Measurements from ENCODE around the gene PRDM5. TPM values are rescaled to one million over a fixed set of nuclear protein-coding genes. Genes with fewer than 3 reads are reported as not detected.

Gene PRDM5
- total and polyA plus RNA-seq, 2 donors from 2014 or later = 2.6 to 9.1 TPM

DNA sequence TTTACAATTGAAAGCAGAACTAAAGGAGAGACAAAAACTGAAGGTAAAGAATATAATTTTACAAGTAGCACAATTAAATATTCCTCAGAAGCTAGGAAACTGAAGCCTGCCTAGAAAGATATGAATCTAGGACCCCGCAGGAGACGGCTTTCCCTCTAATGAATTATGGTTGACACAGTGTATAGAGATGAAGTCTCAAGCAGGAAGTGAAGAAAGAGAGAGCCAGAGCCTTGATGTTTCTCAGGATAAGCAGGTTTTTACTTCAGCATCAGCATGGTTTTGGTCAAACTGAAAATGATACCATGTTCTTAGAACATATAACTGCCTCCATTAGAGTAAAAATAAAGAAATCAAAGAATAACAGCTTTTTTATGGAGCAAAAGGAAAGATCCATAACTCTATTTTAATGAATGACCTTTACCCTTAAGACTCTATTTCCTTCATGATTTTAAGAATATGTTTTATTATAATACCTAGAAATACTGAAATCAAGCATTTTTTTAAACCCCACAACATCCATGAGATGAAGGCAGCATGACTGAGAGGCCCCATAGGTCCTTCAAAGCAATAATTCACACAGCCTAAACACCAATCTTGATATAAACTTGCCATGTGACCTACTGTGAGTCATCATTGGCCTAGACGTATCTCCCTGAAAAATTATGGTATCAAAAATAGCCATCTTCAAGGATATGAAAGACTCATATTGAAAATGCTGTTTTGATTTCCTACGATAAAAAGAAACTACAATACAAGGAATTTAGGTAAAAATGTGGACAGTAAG lies 193.4 kb downstream of the PRDM5 start:
- intact Hi-C loops (cut with DNase I) = no loop called here
- Histone ChIP-seq H3K4me1 (ENCODE audit: control insufficient read depth in 2 of 3, insufficient read depth in 2 of 3, low read depth in 1 of 3, low read length in 3 of 3) (no peaks in the 10 kb centered on the region), H3K9me3 (ENCODE audit: control insufficient read depth in 2 of 3, insufficient read depth in 1 of 3, low read length in 3 of 3) (no peaks in the 10 kb centered on the region), H3K4me3 (ENCODE audit: low read length in 3 of 3) (no peak overlapping the region), H3K27ac (ENCODE audit: low read depth in 2 of 2, low read length in 2 of 2) (no peak overlapping the region), H3K9ac (ENCODE audit: low read length in 3 of 3) (no peak overlapping the region), H3K27me3 (ENCODE audit: control insufficient read depth, insufficient read depth, low read length) (no peaks in the 10 kb centered on the region), H3K36me3 (ENCODE audit: control insufficient read depth in 2 of 3, insufficient read depth in 3 of 3, low read length in 3 of 3) (no peaks in the 10 kb centered on the region)
- DNase-seq (no peak), FAIRE-seq (no peak)
- TF ChIP-seq, protein P1, sequence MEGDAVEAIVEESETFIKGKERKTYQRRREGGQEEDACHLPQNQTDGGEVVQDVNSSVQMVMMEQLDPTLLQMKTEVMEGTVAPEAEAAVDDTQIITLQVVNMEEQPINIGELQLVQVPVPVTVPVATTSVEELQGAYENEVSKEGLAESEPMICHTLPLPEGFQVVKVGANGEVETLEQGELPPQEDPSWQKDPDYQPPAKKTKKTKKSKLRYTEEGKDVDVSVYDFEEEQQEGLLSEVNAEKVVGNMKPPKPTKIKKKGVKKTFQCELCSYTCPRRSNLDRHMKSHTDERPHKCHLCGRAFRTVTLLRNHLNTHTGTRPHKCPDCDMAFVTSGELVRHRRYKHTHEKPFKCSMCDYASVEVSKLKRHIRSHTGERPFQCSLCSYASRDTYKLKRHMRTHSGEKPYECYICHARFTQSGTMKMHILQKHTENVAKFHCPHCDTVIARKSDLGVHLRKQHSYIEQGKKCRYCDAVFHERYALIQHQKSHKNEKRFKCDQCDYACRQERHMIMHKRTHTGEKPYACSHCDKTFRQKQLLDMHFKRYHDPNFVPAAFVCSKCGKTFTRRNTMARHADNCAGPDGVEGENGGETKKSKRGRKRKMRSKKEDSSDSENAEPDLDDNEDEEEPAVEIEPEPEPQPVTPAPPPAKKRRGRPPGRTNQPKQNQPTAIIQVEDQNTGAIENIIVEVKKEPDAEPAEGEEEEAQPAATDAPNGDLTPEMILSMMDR (IDR thresholded peaks at IDR 0.05; ENCODE audit: borderline replicate concordance, extremely low read depth, insufficient read depth) = no peak

DNA sequence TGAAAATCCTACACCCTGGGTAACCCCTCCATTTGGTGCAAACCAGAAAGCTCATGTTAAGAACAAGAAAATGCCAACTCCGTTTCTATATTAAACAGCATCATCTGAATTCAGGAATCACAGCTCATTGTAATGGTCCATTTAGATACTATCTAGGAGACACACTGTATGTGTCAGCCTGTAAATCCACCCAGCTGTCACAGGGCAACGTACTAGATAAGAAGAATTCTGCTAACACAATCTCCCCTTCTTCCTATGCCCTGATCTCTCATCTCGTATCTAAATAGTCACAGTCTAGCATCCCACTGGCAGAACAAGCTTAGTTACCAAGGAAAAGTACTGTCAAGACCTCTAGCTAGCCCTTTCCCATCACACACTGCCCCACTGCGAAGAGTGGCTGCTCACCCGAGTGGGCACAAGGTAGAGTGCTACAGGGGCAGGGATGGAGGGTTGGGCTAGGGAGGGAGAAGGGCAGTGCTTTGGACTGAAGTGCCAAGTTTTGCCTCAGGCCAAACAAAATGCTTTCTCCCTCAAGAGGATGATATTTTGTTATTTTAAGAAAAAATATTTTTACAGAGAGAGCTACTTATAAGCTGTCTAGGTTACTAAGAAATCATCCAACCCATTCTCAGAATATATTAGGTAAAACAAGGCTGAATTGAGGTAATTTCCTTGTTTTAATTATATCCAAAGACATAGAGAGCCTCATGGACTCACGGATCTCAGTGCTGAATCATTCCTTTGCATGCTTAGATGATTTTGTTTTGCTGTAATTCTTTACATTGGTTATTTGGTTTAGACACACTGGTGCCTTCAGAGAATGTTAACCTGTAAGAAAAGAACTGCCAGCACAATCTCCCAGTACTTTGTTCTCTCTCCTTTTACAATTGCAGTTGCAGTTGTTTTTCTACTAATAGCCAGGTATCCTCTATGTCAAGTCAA lies 196.6 kb downstream of the PRDM5 start:
- TF ChIP-seq, protein P1 (IDR thresholded peaks at IDR 0.05; ENCODE audit: borderline replicate concordance, extremely low read depth, insufficient read depth) = no peak
- H3K4me1 ChIP-seq (ENCODE audit: control insufficient read depth in 2 of 3, insufficient read depth in 2 of 3, low read depth in 1 of 3, low read length in 3 of 3) = no peaks in the 10 kb centered on the region
- DNase-seq (no peak), FAIRE-seq (no peak)
- no peaks in the 10 kb centered on the region for H3K27me3 ChIP-seq (ENCODE audit: control insufficient read depth, insufficient read depth, low read length)
- no peaks in the 10 kb centered on the region for H3K9me3 ChIP-seq (ENCODE audit: control insufficient read depth in 2 of 3, insufficient read depth in 1 of 3, low read length in 3 of 3)
- H3K27ac ChIP-seq (ENCODE audit: low read depth in 2 of 2, low read length in 2 of 2) = no peak overlapping the region
- H3K9ac ChIP-seq (ENCODE audit: low read length in 3 of 3) = no peak overlapping the region
- no peak overlapping the region for H3K4me3 ChIP-seq (ENCODE audit: low read length in 3 of 3)
- intact Hi-C loops (cut with DNase I) = no loop called here
- H3K36me3 ChIP-seq (ENCODE audit: control insufficient read depth in 2 of 3, insufficient read depth in 3 of 3, low read length in 3 of 3) = no peaks in the 10 kb centered on the region

DNA sequence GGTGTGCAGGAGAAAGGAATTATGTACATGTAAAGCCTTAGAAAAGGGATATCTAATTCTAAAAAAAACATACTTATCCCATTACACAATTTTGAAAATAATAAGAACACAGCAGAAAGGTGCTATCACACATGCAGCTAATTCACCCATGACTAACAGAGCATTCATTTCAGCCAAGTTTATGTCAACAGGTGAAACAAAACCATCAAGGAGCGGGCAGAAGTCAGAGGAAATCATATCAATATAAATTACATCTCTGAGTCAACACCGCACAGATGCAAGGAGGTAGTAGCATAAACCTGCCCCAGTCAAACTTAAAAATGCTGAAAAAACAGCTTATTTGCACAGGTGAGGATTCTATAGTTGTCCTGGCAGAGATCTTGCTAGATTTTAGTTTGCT lies 197.9 kb downstream of the PRDM5 start:
- Histone ChIP-seq H3K9me3 (ENCODE audit: control insufficient read depth in 2 of 3, insufficient read depth in 1 of 3, low read length in 3 of 3) (no peaks in the 10 kb centered on the region), H3K27me3 (ENCODE audit: control insufficient read depth, insufficient read depth, low read length) (no peaks in the 10 kb centered on the region), H3K9ac (ENCODE audit: low read length in 3 of 3) (no peak overlapping the region), H3K4me3 (ENCODE audit: low read length in 3 of 3) (no peak overlapping the region), H3K4me1 (ENCODE audit: control insufficient read depth in 2 of 3, insufficient read depth in 2 of 3, low read depth in 1 of 3, low read length in 3 of 3) (no peaks in the 10 kb centered on the region), H3K36me3 (ENCODE audit: control insufficient read depth in 2 of 3, insufficient read depth in 3 of 3, low read length in 3 of 3) (no peaks in the 10 kb centered on the region), H3K27ac (ENCODE audit: low read depth in 2 of 2, low read length in 2 of 2) (no peak overlapping the region)
- no peak for DNase-seq
- intact Hi-C loops (cut with DNase I) = no loop called here
- no peak for FAIRE-seq
- TF ChIP-seq, protein P1 (IDR thresholded peaks at IDR 0.05; ENCODE audit: borderline replicate concordance, extremely low read depth, insufficient read depth) = no peak
